Mucosa of descending colon (tissue), 3 donors: ENCODE results near the gene TGM1. TPM values are rescaled to one million over a fixed set of nuclear protein-coding genes. Genes with fewer than 3 reads are reported as not detected.

Experiments
- ATAC-seq: fragments of 200-7000 bp; cut with Tn5 transposase; one replicate; pipeline ENCODE4 v1.9.1; 2020; ENCODE audit warnings: mild to moderate bottlenecking, moderate library complexity
- DNase-seq, 3 donors: peaks; one replicate each; pipeline ENCODE4 v3.0.0-alpha.2; 2020
- H3K36me3 ChIP-seq: fragments of 200-600 bp; one replicate; pipeline ENCODE4 v1.8.0; 2021; ENCODE audit warnings: low read depth, mild to moderate bottlenecking
- H3K4me1 ChIP-seq: fragments of 200-600 bp; one replicate; pipeline ENCODE4 v1.8.0; 2021; ENCODE audit warnings: low read depth, mild to moderate bottlenecking
- H3K4me3 ChIP-seq: fragments of 200-600 bp; one replicate; pipeline ENCODE4 v1.8.0; 2021; ENCODE audit warnings: mild to moderate bottlenecking
- H3K9me3 ChIP-seq: fragments of 200-600 bp; one replicate; pipeline ENCODE4 v1.8.0; 2021; ENCODE audit warnings: mild to moderate bottlenecking
- intact Hi-C, 2 donors: fragments of 100-400 bp; cut with DNase I in 1 of 2; cut with micrococcal nuclease in 1 of 2; formaldehyde crosslinking; loops; one replicate each; pipeline versions ENCODE4 v1.11.0 to v1.11.1; 2022; cut with DNase I, micrococcal nuclease
- long read RNA-seq, 2 donors: library from polyadenylated mRNA; unstranded; transcript quantifications; one replicate each; pipeline ENCODE4 v2.0.0, GENCODE V29; 2019 to 2021
- total RNA-seq, 3 donors: library from RNA; stranded (reverse); fragmentation: NEBNext Ultra II Directional in 2 of 3; extraction: Animal tissue kit (Norgen Biotek cat#: 25700) in 2 of 3; gene quantifications; one replicate each; pipeline versions ENCODE4 v1.2.1 to v1.2.4, GENCODE V29; 2021 to 2023
- TF ChIP-seq, protein P1 (sequence below): fragments of 200-600 bp; IDR thresholded peaks from one replicate; pipeline ENCODE4 v1.8.0; 2022; ENCODE audit warnings: antibody characterized with exemption, mild to moderate bottlenecking
- donor health status: DM: no; HTN: no; CAD: no; lungs with moderate emphysema.
- donor health status: DM: no; HTN: no; CAD: no.
- donor health status: DM: no; HTN: yes; CAD: no.

TGM1 gene
- total RNA-seq = 1 to 10 TPM; 2.2 to 3.3 (median 2.4) TPM
- long read RNA-seq, donor 1, partial matches to known transcripts = 0 of 1 reads
- long read RNA-seq, donor 1, other reads (novel, unspliced or antisense) = 1 of 1 reads
- long read RNA-seq, donor 2 = 0 reads

DNA sequence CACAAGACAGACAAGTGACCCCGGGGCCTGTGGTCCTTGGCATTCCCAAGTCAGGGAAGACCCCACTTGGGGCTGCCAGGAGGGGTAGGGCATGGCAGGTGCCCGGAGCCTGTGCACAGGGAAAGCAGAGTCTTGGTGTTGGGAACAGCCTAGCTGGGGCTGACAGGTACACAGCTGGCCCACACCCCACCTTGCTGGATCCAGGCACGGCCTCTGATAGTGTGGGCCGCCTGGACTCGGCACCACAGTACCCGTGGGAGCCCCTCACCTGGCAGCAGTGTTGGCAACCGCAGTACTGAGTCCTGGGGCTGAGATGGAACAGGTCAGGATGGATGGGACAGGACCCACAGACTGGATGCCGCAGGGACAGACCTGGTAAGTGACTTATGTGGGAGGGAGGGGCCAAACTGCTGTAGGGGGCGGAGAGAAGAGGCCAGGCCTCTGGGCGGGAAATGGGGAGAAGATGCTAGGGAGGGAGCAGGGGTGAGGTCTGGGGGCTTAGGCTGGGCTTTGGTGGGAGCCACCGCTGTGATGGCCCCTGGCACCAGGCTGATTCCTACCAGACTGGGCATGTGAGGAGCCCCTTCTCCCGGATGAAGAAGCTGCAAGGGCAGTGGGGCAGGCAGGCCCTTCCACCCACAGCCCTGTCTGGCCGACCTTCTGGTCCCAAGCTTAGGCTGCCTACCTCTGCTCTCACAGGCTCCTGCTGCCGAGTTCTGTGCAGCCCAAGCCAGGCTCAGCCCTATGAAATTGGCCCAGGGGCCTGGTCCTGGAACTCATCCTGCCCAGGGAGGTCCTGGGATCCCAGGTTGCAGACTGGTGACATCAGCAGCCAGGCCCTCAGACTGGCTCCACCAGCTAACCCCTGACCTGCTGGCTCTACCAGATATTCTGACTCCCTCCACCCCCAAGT lies at the start of gene TGM1:
TGM1 (minus strand) TSS at position 357 of the 913 bp plus-strand sequence. CDS start 825 bp downstream, outside the sequence.
- ATAC-seq = no peak
- H3K4me1 ChIP-seq = no peaks in the 10 kb centered on the region
- intact Hi-C loops = no loop called here
- TF ChIP-seq, protein P1, sequence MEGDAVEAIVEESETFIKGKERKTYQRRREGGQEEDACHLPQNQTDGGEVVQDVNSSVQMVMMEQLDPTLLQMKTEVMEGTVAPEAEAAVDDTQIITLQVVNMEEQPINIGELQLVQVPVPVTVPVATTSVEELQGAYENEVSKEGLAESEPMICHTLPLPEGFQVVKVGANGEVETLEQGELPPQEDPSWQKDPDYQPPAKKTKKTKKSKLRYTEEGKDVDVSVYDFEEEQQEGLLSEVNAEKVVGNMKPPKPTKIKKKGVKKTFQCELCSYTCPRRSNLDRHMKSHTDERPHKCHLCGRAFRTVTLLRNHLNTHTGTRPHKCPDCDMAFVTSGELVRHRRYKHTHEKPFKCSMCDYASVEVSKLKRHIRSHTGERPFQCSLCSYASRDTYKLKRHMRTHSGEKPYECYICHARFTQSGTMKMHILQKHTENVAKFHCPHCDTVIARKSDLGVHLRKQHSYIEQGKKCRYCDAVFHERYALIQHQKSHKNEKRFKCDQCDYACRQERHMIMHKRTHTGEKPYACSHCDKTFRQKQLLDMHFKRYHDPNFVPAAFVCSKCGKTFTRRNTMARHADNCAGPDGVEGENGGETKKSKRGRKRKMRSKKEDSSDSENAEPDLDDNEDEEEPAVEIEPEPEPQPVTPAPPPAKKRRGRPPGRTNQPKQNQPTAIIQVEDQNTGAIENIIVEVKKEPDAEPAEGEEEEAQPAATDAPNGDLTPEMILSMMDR = no peak
- DNase-seq = peak in 1 of 3 donors; percentile 10
- no peak within 1 kb of the TSS for H3K4me3 ChIP-seq
- H3K9me3 ChIP-seq = no peaks in the 10 kb centered on the region
- H3K36me3 ChIP-seq = no peaks in the 10 kb centered on the region

DNA sequence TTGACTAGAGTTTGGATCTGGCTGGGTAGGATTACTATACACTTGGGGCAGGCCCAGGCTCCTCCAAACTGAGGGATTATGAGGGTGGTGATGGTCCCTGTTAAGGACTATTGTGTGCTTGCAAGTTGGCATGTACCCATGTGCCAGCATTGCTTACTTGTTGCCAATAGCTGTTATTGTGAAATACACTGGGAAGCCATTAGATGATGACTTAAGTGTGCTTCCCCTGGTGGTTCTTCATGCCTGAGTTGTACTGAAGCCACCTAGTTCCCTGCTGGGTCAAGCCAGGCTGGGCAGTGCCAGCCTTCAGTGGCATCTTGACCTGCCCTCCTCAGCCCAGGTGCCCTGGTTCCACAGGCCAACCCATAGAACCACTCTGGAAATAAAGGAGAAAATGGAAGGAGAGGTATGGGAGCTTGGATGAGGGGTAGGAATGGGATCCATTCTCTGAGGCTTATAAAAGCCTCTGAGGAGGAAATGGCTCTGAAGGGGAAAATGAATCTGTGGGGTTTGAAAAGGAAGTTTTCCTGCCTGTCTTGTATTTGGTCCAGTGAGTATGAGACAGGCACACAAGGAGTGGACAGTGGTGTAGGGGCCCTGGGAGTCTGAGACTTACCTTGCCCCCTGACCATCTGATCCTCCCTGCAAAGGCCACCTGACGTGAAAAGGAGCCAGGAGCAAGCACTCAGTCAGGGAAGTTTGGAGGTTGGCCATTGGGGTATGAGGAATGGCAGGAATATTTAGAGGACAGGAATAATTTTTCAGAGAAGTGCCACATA lies 49.0 kb upstream of the TGM1 start:
- H3K4me1 ChIP-seq = peaks cover 61% of the 10 kb centered on the region
- intact Hi-C loops = no loop called here
- H3K9me3 ChIP-seq = no peaks in the 10 kb centered on the region
- no peaks in the 10 kb centered on the region for H3K36me3 ChIP-seq
- no peak overlapping the region for H3K4me3 ChIP-seq
- TF ChIP-seq, protein P1 = no peak
- ATAC-seq (no peak), DNase-seq (no peak)

DNA sequence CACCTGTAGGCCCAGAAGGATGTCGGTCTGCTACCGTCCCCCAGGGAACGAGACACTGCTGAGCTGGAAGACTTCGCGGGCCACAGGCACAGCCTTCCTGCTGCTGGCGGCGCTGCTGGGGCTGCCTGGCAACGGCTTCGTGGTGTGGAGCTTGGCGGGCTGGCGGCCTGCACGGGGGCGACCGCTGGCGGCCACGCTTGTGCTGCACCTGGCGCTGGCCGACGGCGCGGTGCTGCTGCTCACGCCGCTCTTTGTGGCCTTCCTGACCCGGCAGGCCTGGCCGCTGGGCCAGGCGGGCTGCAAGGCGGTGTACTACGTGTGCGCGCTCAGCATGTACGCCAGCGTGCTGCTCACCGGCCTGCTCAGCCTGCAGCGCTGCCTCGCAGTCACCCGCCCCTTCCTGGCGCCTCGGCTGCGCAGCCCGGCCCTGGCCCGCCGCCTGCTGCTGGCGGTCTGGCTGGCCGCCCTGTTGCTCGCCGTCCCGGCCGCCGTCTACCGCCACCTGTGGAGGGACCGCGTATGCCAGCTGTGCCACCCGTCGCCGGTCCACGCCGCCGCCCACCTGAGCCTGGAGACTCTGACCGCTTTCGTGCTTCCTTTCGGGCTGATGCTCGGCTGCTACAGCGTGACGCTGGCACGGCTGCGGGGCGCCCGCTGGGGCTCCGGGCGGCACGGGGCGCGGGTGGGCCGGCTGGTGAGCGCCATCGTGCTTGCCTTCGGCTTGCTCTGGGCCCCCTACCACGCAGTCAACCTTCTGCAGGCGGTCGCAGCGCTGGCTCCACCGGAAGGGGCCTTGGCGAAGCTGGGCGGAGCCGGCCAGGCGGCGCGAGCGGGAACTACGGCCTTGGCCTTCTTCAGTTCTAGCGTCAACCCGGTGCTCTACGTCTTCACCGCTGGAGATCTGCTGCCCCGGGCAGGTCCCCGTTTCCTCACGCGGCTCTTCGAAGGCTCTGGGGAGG lies 47.9 kb upstream of the TGM1 start, which contains the start of gene LTB4R:
LTB4R (plus strand) TSS at position 857 of the 959 bp plus-strand sequence. CDS start 4,150 bp downstream, outside the sequence.
- Histone ChIP-seq H3K4me1 (peaks cover 57% of the 10 kb centered on the region), H3K4me3 (peak within 1 kb of the TSS; percentile 11), H3K9me3 (no peaks in the 10 kb centered on the region), H3K36me3 (no peaks in the 10 kb centered on the region)
- intact Hi-C loops = no loop called here
- DNase-seq (peak; percentile 74 to 88 (median 88)), ATAC-seq (peak; percentile 77)
- TF ChIP-seq, protein P1 = peak; percentile 33

DNA sequence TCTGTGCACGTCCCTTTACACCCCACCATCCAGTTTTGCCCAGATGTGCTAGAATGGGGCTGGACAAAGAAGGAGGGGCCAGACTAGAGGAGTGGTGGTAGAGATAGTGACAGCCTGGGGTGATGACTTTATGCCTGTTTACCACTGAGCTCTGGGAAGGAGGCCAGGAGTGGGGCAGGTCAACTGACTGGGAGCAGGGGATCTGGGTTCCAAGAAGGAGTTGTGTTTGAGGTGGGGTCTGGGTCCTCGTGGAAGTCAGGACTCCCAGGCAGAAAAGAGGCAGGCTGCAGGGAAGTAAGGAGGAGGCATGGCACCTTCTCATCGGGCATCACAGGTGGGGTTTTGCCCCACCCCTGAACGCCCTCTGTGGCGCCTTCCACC lies 47.3 kb upstream of the TGM1 start:
- Histone ChIP-seq H3K4me3 (no peak overlapping the region), H3K4me1 (peaks cover 50% of the 10 kb centered on the region), H3K36me3 (no peaks in the 10 kb centered on the region), H3K9me3 (no peaks in the 10 kb centered on the region)
- ATAC-seq (peak; percentile 17), DNase-seq (peak in 2 of 3 donors; percentile 66 to 71)
- TF ChIP-seq, protein P1 = no peak
- intact Hi-C loops = no loop called here
